Measurements from ENCODE around the gene SMAGP. TPM values are rescaled to one million over a fixed set of nuclear protein-coding genes. Genes with fewer than 3 reads are reported as not detected.

The SMAGP gene
- total and polyA plus RNA-seq, 2 of the 4 experiments (the other 2 are of a cell fraction), result 12.2 to 42.7 TPM

GRCh38 chr12:51311389-51311788, 41.2 kb upstream of the SMAGP start:
- H4K91ac ChIP-seq (ENCODE audit: insufficient read depth, low read depth, low read length), result no peak overlapping the region
- H3K36me3 ChIP-seq (ENCODE audit: control insufficient read depth, insufficient read depth, low read length), result no peaks in the 10 kb centered on the region
- no peak overlapping the region for H2AK9ac ChIP-seq (replicated peaks; ENCODE audit: low read depth, low read length, poor library complexity)
- H3K9me1 ChIP-seq (ENCODE audit: insufficient read depth, low read length), result 0 out of 2 replicates have a peak, but pooled peaks cover 4% of the 10 kb centered on the region
- H3K4me1 ChIP-seq (ENCODE audit: control insufficient read depth, insufficient read depth, low read length), result peaks cover 2% of the 10 kb centered on the region; the same call in 1 of the 2 replicates
- H4K8ac ChIP-seq (ENCODE audit: low read depth in 2 of 2, low read length in 2 of 2), result no peak overlapping the region
- ChIA-PET POLR2A (ENCODE audit: unreplicated experiment) (no interaction called here), CTCF (no interaction called here)
- no peak overlapping the region for H2BK15ac ChIP-seq (ENCODE audit: low read depth, low read length)
- ATAC-seq (ENCODE audit: low read depth) (no peak), DNase-seq (no peak)
- no peak overlapping the region for H3K18ac ChIP-seq (ENCODE audit: low read depth, low read length)
- no peak overlapping the region for H3K4me3 ChIP-seq (ENCODE audit: insufficient read depth, low read depth, low read length)
- no peak overlapping the region for H4K5ac ChIP-seq (ENCODE audit: low read depth, low read length)
- no peak overlapping the region for H3K4me2 ChIP-seq (ENCODE audit: low read depth, low read length)
- no peaks in the 10 kb centered on the region for H4K20me1 ChIP-seq (ENCODE audit: insufficient read depth, low read length)
- no peak overlapping the region for H3K4ac ChIP-seq (ENCODE audit: low read depth, low read length)
- H3K79me1 ChIP-seq (ENCODE audit: low read depth in 1 of 2, low read length in 2 of 2), result no peaks in the 10 kb centered on the region
- dilution Hi-C loops (cut with HindIII; ENCODE audit: low sequenced_read_pairs, unreplicated experiment) (no loop called here), intact Hi-C loops (cut with micrococcal nuclease) (no loop called here), in situ Hi-C loops (cut with MboI; ENCODE audit: low sequenced_read_pairs) (no loop called here)
- no peaks in the 10 kb centered on the region for H3K27me3 ChIP-seq (ENCODE audit: control insufficient read depth, insufficient read depth, low read length)
- no peak overlapping the region for H2BK5ac ChIP-seq (ENCODE audit: low read depth, low read length, poor library complexity, severe bottlenecking)
- BruUV-seq (replicated peaks), result no TSS peak
- no peak overlapping the region for H2AFZ ChIP-seq (replicated peaks; ENCODE audit: low read length, poor library complexity)
- H3K23ac ChIP-seq (ENCODE audit: low read depth, low read length), result no peak overlapping the region
- H3K9me3 ChIP-seq (ENCODE audit: control insufficient read depth, insufficient read depth, low read length), result no peaks in the 10 kb centered on the region
- no peak overlapping the region for H2AK5ac ChIP-seq (ENCODE audit: low read depth, low read length)
- H3K27ac ChIP-seq (ENCODE audit: insufficient read depth, low read length), result no peak overlapping the region
- no peak overlapping the region for H2BK120ac ChIP-seq (ENCODE audit: low read depth, low read length)
- no CpG with 5 or more reads among the region's 1 CpG for WGBS, 2 experiments (ENCODE audit: extremely low coverage in 2 of 2, insufficient read length in 1 of 2)
- TF ChIP-seq CHD1 (IDR thresholded peaks at IDR 0.05; ENCODE audit: low read depth, low read length), result no peak
- TF ChIP-seq POLR2A (IDR thresholded peaks at IDR 0.05; ENCODE audit: low read depth, low read length), result no peak
- TF ChIP-seq RFX5 (IDR thresholded peaks at IDR 0.05; ENCODE audit: low read depth, low read length), result no peak
- TF ChIP-seq MAFK (IDR thresholded peaks at IDR 0.05; ENCODE audit: low read depth, low read length), result no peak
- no peak for TF ChIP-seq BHLHE40 (IDR thresholded peaks at IDR 0.05; ENCODE audit: low read depth, low read length)
- TF ChIP-seq MXI1 (IDR thresholded peaks at IDR 0.05; ENCODE audit: borderline replicate concordance, low read depth, low read length), result no peak
- TF ChIP-seq RCOR1 (IDR thresholded peaks at IDR 0.05; ENCODE audit: insufficient replicate concordance, low read length), result no peak
- no peak for TF ChIP-seq FOS (IDR thresholded peaks at IDR 0.05; ENCODE audit: low read depth, low read length)
- TF ChIP-seq ELK1 (IDR thresholded peaks at IDR 0.05; ENCODE audit: borderline replicate concordance, low read depth, low read length), result no peak
- TF ChIP-seq CEBPB (IDR thresholded peaks at IDR 0.05; ENCODE audit: low read depth, low read length), result no peak
- TF ChIP-seq USF2 (IDR thresholded peaks at IDR 0.05; ENCODE audit: low read depth, low read length), result no peak
- no peak for TF ChIP-seq NFE2L2 (IDR thresholded peaks at IDR 0.05; ENCODE audit: low read depth, low read length)
- no peak for TF ChIP-seq SMC3 (IDR thresholded peaks at IDR 0.05; ENCODE audit: low read depth, low read length)
- no peak for TF ChIP-seq CTCF (conservative IDR thresholded peaks at IDR 0.05; ENCODE audit: low read depth, low read length)
- no peak for TF ChIP-seq RAD21 (IDR thresholded peaks at IDR 0.05; ENCODE audit: low read length)
- no peak overlapping the region for H3K9ac ChIP-seq (ENCODE audit: low read depth, low read length)
- H3K56ac ChIP-seq (ENCODE audit: extremely low read depth, insufficient read depth, low read length), result no peak overlapping the region
- H2BK20ac ChIP-seq (ENCODE audit: low read depth, low read length), result no peak overlapping the region
- no peak overlapping the region for H3K14ac ChIP-seq (replicated peaks; ENCODE audit: low read depth, low read length)

Measured in IMR-90 (cell line).